Nephron (organoid): ENCODE results near the gene ESPN.

ENCODE experiments used
- H3K27ac Mint-ChIP-seq, 3 experiments: 2 replicates each; pipeline ENCODE4 v1.8.0; 2020; ENCODE audit warnings: mixed read lengths in 3 of 3, mild to moderate bottlenecking in 2 of 3, moderate library complexity in 1 of 3
- H3K27me3 Mint-ChIP-seq: 2 replicates; pipeline ENCODE4 v1.8.0; 2021; ENCODE audit warnings: low read depth, mild to moderate bottlenecking, moderate library complexity, mixed read lengths
- H3K36me3 Mint-ChIP-seq: 2 replicates; pipeline ENCODE4 v1.8.0; 2020; ENCODE audit warnings: low read depth, mixed read lengths
- H3K4me1 Mint-ChIP-seq: 2 replicates; pipeline ENCODE4 v1.8.0; 2020; ENCODE audit warnings: mixed read lengths
- H3K4me3 Mint-ChIP-seq, 3 experiments: 2 replicates each; pipeline ENCODE4 v1.8.0; 2020; ENCODE audit warnings: mild to moderate bottlenecking in 3 of 3, mixed read lengths in 3 of 3, moderate library complexity in 2 of 3
- H3K9me3 Mint-ChIP-seq: 2 replicates; pipeline ENCODE4 v1.8.0; 2020; ENCODE audit warnings: mixed read lengths
- TF ChIP-seq, protein P1 (sequence below), 3 experiments: fragments of 200-600 bp; sonication (generic); IDR thresholded peaks; one replicate each; pipeline ENCODE4 v1.5.0; 2021; ENCODE audit warnings: antibody characterized with exemption in 3 of 3; ENCODE audit not compliant: unreplicated experiment in 3 of 3

The ESPN gene

DNA sequence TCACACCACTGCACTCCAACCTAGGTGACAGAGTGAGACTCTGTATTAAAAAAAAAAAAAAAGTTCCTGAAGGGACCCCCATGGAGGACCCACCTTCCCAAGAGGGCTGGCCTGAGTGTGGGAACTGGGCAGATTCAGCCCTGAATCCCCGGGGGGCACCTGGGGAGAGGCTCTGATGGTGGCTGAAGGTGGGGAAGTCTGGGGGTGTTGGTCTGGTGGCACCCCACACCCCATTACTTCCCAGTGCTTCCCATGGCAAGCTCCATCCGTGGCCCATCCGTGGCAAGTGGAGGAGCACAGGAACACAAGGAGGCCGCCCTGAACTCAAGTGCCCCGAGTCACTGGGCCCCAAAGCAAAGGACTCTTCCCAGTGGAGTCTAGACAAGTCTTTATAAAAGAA is 42.2 kb downstream of the ESPN start:
- H3K4me1 Mint-ChIP-seq: no peaks in the 10 kb centered on the region
- H3K36me3 Mint-ChIP-seq: peaks cover 21% of the 10 kb centered on the region
- no peaks in the 10 kb centered on the region for H3K9me3 Mint-ChIP-seq
- peaks cover 9% of the 10 kb centered on the region for H3K27me3 Mint-ChIP-seq
- no peak overlapping the region for H3K27ac Mint-ChIP-seq
- no peak overlapping the region for H3K4me3 Mint-ChIP-seq
- TF ChIP-seq, protein P1, sequence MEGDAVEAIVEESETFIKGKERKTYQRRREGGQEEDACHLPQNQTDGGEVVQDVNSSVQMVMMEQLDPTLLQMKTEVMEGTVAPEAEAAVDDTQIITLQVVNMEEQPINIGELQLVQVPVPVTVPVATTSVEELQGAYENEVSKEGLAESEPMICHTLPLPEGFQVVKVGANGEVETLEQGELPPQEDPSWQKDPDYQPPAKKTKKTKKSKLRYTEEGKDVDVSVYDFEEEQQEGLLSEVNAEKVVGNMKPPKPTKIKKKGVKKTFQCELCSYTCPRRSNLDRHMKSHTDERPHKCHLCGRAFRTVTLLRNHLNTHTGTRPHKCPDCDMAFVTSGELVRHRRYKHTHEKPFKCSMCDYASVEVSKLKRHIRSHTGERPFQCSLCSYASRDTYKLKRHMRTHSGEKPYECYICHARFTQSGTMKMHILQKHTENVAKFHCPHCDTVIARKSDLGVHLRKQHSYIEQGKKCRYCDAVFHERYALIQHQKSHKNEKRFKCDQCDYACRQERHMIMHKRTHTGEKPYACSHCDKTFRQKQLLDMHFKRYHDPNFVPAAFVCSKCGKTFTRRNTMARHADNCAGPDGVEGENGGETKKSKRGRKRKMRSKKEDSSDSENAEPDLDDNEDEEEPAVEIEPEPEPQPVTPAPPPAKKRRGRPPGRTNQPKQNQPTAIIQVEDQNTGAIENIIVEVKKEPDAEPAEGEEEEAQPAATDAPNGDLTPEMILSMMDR (IDR thresholded peaks at IDR 0.05; ENCODE audit: unreplicated experiment in 3 of 3): no peak

DNA sequence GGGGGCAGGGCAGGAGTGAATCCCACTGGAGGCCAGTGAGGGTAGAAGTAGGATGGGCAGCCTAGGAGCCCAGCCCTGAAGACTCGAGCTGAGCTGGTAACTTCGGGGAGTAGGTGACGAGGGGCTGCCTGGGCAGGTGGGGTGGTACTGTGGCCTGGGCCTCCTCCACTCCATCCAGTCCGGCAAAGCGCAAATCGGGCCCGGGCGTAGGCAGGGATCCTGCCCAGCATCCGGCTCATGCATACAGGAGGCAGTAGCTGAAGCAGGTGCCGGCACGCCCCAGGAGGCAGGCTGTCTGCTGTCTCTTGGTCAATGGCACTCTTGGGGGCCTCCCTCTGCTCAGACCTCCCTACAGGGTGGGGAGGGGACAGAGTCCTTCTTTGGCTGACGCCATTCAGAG is 42.6 kb downstream of the ESPN start:
- Mint-ChIP-seq H3K4me3 (no peak overlapping the region), H3K4me1 (no peaks in the 10 kb centered on the region)

DNA sequence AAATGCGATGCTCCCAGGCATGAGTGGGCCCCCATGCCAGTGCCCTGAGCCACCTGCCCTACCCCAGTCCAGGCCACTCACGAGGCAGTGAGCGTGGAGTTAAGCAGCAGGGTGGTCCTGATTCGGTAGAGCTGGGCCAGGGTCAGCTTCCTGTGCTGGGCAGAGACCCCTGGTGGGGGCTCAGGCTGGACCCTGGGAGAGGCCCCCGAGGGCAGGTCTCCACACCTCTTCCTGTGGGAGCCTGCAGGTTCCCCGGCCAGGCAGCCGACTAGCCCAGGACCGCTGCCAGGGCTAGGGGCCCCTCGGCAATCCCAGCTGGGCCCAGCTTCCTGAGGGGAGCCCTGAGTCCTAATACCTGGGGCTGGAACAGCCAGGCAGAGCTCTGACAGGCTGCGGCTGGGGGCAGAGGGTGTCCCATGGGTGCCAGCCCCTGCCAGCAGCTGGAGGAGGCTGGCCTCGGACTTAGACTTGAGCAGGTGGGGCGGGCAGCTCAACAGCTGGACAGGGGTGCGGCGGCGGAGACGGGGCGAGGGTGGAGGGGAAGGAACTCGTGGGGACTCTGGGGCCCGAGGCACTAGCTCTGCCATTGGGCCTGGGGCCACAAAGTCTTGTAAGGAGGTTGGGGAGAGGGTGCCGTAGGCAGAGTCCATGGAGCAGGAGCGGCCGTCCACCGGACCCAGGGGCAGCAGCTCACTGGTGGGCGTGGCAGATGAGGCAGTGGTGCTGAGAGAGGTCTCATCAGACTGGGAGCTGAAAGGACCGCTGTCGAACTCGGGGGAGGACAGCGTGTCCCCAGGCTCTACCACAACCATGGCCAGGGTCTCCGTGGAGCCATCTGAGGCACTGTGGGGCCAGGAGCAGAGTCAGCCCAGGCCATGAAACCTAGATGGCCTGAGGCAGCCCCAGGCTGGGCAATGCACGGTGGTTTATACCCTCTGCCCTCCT is 43.4 kb downstream of the ESPN start:
- Mint-ChIP-seq H3K4me3 (no peak overlapping the region), H3K9me3 (no peaks in the 10 kb centered on the region), H3K27me3 (peaks cover 9% of the 10 kb centered on the region), H3K36me3 (peaks cover 21% of the 10 kb centered on the region), H3K4me1 (no peaks in the 10 kb centered on the region), H3K27ac (no peak overlapping the region)
- TF ChIP-seq, protein P1 (IDR thresholded peaks at IDR 0.05; ENCODE audit: unreplicated experiment in 3 of 3): no peak

More for the DNA sequence above, 42.6 kb downstream of the ESPN start:
- TF ChIP-seq, protein P1 (IDR thresholded peaks at IDR 0.05; ENCODE audit: unreplicated experiment in 3 of 3): no peak
- Mint-ChIP-seq H3K27me3 (peaks cover 9% of the 10 kb centered on the region), H3K9me3 (no peaks in the 10 kb centered on the region), H3K27ac (no peak overlapping the region), H3K36me3 (peaks cover 20% of the 10 kb centered on the region)

DNA sequence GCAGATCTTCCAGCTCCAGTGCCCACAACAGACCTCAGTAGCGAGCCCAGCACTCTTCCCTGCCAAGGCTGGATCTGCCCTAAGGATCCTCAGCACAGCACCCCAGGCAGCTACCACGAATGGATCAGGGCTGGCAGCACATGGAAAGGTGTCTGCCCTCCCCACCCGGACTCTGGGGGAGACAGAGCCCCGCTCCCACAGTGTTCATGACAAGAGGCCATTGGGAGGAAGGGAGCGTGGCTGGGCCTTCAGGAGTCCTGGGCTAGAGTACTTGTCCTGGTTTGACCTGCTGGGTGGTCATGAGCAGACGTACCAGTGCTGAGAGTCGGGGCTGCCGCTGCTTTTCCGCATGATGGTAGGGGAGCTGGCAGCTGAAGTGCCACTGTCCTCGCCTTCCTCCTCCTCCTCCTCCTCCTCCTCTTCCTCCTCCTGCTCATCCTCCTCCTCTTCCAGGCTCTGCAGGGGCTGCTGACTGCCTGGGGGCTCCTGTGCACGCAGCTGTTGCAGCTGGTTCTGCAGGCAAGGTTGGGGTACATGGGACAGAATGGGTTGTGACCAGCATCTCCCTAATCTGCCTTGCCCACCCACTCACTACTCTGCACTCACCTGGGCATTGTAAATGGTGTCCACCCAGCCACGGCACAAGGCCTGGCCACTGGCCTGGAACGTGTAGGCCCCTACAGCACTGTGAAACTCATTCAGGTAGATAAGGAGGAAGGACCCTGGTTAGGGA is 44.3 kb downstream of the ESPN start:
- no peaks in the 10 kb centered on the region for H3K4me1 Mint-ChIP-seq
- peaks cover 19% of the 10 kb centered on the region for H3K36me3 Mint-ChIP-seq
- H3K27me3 Mint-ChIP-seq: peaks cover 9% of the 10 kb centered on the region
- no peak overlapping the region for H3K4me3 Mint-ChIP-seq
- TF ChIP-seq, protein P1 (IDR thresholded peaks at IDR 0.05; ENCODE audit: unreplicated experiment in 3 of 3): no peak
- H3K27ac Mint-ChIP-seq: no peak overlapping the region
- no peaks in the 10 kb centered on the region for H3K9me3 Mint-ChIP-seq

DNA sequence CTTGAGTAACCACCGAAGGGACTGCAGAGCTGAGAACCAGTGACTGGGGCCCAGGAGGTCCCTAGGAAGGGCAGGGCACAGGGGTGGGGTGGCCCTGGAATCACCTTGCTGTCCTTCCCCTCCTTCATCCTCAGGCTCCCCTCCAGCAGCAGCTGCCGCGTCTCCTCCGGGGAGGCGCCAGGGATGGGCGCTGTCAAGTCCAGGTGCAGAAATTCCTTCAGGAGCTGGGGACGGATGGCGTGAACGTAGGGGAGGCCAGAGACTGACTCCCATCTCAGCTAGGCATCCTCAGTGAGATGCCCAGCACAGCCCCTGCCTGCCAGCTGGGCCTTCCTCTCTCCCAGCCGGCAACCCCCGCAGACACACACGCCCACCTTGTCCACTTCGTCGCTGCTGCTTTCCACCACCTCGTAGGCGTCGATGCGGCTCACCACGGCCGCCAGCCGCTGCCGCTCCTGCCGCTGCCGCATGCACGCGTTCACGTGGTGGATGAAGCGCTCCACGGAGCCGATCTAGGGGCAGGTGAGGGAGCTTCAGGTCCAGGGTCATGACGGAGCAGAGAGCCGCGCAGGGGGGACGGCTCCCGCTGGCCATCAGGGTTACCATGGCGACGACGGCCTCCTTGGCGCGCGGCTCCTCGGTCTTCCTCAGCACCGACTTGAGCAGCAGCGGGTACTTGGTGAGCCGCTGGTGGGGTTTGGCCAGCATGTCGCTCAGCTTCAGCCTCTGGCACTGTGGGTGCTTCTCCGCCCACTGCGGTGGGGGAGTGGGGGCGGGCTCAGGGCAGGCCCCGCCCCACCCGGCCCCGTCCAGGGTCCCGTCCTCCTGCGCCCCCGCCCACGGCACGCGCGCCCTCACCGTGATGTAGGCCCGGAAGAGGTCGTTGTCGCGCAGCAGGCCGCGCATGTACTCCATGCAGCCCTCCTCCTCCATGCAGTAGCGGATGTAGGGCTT is 45.8 kb downstream of the ESPN start:
- no peaks in the 10 kb centered on the region for H3K9me3 Mint-ChIP-seq
- peaks cover 6% of the 10 kb centered on the region for H3K27me3 Mint-ChIP-seq
- peaks cover 15% of the 10 kb centered on the region for H3K36me3 Mint-ChIP-seq
- H3K27ac Mint-ChIP-seq: no peak overlapping the region
- TF ChIP-seq, protein P1 (IDR thresholded peaks at IDR 0.05; ENCODE audit: unreplicated experiment in 3 of 3): no peak
- no peak overlapping the region for H3K4me3 Mint-ChIP-seq
- H3K4me1 Mint-ChIP-seq: no peaks in the 10 kb centered on the region
